ENCODE measurements around the gene HDAC8.

DNA sequence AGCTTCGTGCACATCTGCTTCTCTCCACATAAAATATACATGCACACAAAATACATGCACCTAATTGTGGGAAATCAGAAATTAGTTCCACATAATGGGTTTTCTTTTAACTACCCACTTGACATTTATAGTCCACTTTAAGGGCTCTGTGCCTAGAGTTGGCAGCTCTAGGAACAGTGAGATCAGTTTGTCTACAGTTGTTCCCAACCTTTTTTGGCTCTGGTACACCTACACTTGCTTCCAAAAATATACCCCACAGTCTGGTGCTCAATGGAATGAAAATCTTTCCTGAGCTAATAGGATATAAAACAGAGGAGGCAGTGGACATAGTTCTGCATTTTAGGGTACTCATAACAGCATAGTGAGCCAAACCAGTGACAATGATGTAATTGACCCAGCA lies 36.1 kb downstream of the HDAC8 start:
- TF ChIP-seq POLR2A (IDR thresholded peaks at IDR 0.05; ENCODE audit: low read length) (no peak), GATA1 (IDR thresholded peaks at IDR 0.05; ENCODE audit: low read depth, low read length) (no peak)
